Caco-2 (cell line): Measurements from ENCODE around the gene PACSIN1. TPM values are rescaled to one million over a fixed set of nuclear protein-coding genes. Genes with fewer than 3 reads are reported as not detected.

Experiments used
- BruUV-seq: library from RNA; stranded (reverse); fragments of 400-500 nt; replicated peaks from 2 replicates; lab custom pipeline; 2021; lab: Mats Ljungman, UMichigan
- CTCF ChIA-PET: fragments of 300-600 bp; sonication (Branson Sonifier 250); formaldehyde crosslinking; loops from one replicate; lab custom pipeline; 2022; ENCODE audit warnings: antibody characterized with exemption; lab: Charles Lee
- POLR2A ChIA-PET: fragments of 300-600 bp; sonication (Branson Sonifier 250); formaldehyde crosslinking; loops from one replicate; lab custom pipeline; 2022; ENCODE audit warnings: antibody characterized with exemption; lab: Charles Lee
- DNase-seq, 2 experiments: peaks; one replicate each; pipeline versions ENCODE4 v3.0.0 to v3.0.0-alpha.2; 2020 to 2022
- H3K27me3 ChIP-seq: replicated peaks from 2 replicates; pipeline ENCODE4 v1.6.0; 2011; ENCODE audit warnings: low read length; ENCODE audit not compliant: control insufficient read depth, insufficient read depth
- H3K36me3 ChIP-seq: 2 replicates; pipeline ENCODE4 v1.5.1; 2011; ENCODE audit warnings: low read length; ENCODE audit not compliant: control insufficient read depth, insufficient read depth
- H3K4me1 ChIP-seq: fragments of 250-450 bp; sonication (Bioruptor Pico); 2 replicates; pipeline ENCODE4 v1.5.1; 2020; ENCODE audit warnings: mild to moderate bottlenecking
- H3K4me3 ChIP-seq: 2 replicates; pipeline ENCODE4 v1.5.1; 2011; ENCODE audit warnings: low read depth, mild to moderate bottlenecking, control low read depth, low read length
- H3K9me3 ChIP-seq: fragments of 250-450 bp; sonication (Bioruptor Pico); 2 replicates; pipeline ENCODE4 v1.5.1; 2020; ENCODE audit warnings: mild to moderate bottlenecking, moderate library complexity
- H3K27ac Mint-ChIP-seq: one replicate; pipeline ENCODE4 v1.8.0; 2022; ENCODE audit warnings: mixed read lengths; ENCODE audit not compliant: unreplicated experiment
- H3K27me3 Mint-ChIP-seq: one replicate; pipeline ENCODE4 v1.8.0; 2022; ENCODE audit warnings: mixed read lengths; ENCODE audit not compliant: insufficient read depth, unreplicated experiment
- H3K36me3 Mint-ChIP-seq: one replicate; pipeline ENCODE4 v1.8.0; 2022; ENCODE audit warnings: mild to moderate bottlenecking, mixed read lengths; ENCODE audit not compliant: insufficient read depth, unreplicated experiment
- H3K4me1 Mint-ChIP-seq: one replicate; pipeline ENCODE4 v1.8.0; 2022; ENCODE audit warnings: low read depth, mixed read lengths; ENCODE audit not compliant: unreplicated experiment
- H3K4me3 Mint-ChIP-seq: one replicate; pipeline ENCODE4 v1.8.0; 2022; ENCODE audit warnings: mild to moderate bottlenecking, moderate library complexity, mixed read lengths; ENCODE audit not compliant: unreplicated experiment
- H3K9me3 Mint-ChIP-seq: one replicate; pipeline ENCODE4 v1.8.0; 2022; ENCODE audit warnings: mixed read lengths; ENCODE audit not compliant: unreplicated experiment
- intact Hi-C: fragments of 100-400 bp; cut with micrococcal nuclease; formaldehyde crosslinking; loops from one replicate; pipeline ENCODE4 v1.10.0; 2022; ENCODE audit not compliant: unreplicated experiment
- total RNA-seq: library from RNA; stranded (reverse); gene quantifications from 2 replicates; pipeline ENCODE4 v1.2.3, GENCODE V29; 2022
- TF ChIP-seq, protein P1 (sequence below), 2 experiments: fragments of 200-600 bp in 1 of 2; IDR thresholded peaks; 1 replicate in 1 of 2; 2 replicates in 1 of 2; pipeline versions ENCODE4 v1.5.1 to v1.8.0; 2011 to 2022; ENCODE audit warnings: antibody characterized with exemption in 1 of 2, control low read depth in 1 of 2, inconsistent platforms in 1 of 2, low read depth in 1 of 2, low read length in 1 of 2, mild to moderate bottlenecking in 1 of 2, moderate library complexity in 1 of 2; ENCODE audit not compliant: insufficient read depth in 1 of 2, severe bottlenecking in 1 of 2, unreplicated experiment in 1 of 2

The PACSIN1 gene
- total RNA-seq, 1 experiment from 2014 or later = 3.7 TPM

DNA sequence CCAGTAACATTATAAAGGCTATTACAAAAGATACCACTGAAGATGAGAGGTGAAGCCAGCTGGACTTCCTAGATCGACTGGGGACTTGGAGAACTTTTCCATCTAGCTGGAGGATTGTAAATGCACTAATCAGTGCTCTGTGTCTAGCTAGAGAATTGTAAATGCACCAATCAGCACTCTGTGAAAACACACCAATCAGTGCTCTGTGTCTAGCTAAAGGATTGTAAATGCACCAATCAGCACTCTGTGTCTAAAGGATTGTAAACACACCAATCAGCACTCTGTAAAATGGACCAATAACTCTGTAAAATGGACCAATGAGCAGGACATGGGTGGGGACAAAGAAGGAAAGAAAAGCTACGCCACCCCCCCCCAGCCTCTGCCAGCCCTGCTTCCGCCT is 26.4 kb upstream of the PACSIN1 start:
- H3K4me1 ChIP-seq = no peaks in the 10 kb centered on the region
- Mint-ChIP-seq H3K4me3 (no peak overlapping the region), H3K27me3 (no peaks in the 10 kb centered on the region), H3K27ac (no peak overlapping the region), H3K4me1 (no peaks in the 10 kb centered on the region), H3K9me3 (peaks cover 20% of the 10 kb centered on the region), H3K36me3 (no peaks in the 10 kb centered on the region)
- H3K9me3 ChIP-seq = no peaks in the 10 kb centered on the region; the same call in 1 of the 2 replicates
- TF ChIP-seq, protein P1, sequence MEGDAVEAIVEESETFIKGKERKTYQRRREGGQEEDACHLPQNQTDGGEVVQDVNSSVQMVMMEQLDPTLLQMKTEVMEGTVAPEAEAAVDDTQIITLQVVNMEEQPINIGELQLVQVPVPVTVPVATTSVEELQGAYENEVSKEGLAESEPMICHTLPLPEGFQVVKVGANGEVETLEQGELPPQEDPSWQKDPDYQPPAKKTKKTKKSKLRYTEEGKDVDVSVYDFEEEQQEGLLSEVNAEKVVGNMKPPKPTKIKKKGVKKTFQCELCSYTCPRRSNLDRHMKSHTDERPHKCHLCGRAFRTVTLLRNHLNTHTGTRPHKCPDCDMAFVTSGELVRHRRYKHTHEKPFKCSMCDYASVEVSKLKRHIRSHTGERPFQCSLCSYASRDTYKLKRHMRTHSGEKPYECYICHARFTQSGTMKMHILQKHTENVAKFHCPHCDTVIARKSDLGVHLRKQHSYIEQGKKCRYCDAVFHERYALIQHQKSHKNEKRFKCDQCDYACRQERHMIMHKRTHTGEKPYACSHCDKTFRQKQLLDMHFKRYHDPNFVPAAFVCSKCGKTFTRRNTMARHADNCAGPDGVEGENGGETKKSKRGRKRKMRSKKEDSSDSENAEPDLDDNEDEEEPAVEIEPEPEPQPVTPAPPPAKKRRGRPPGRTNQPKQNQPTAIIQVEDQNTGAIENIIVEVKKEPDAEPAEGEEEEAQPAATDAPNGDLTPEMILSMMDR (IDR thresholded peaks at IDR 0.05; ENCODE audit: insufficient read depth in 1 of 2, low read depth in 1 of 2, low read length in 1 of 2, severe bottlenecking in 1 of 2, unreplicated experiment in 1 of 2) = no peak
- intact Hi-C loops = no loop called here
- CTCF ChIA-PET = interaction anchor here (1.0 kb wide), 1 partner anchor 170 kb away, joined by 3 read pairs; no protein-coding TSS in a partner anchor
- BruUV-seq = no TSS peak
- H3K27me3 ChIP-seq = no peaks in the 10 kb centered on the region
- no peak overlapping the region for H3K4me3 ChIP-seq
- H3K36me3 ChIP-seq = no peaks in the 10 kb centered on the region
- DNase-seq = no peak
- POLR2A ChIA-PET = no interaction called here

DNA sequence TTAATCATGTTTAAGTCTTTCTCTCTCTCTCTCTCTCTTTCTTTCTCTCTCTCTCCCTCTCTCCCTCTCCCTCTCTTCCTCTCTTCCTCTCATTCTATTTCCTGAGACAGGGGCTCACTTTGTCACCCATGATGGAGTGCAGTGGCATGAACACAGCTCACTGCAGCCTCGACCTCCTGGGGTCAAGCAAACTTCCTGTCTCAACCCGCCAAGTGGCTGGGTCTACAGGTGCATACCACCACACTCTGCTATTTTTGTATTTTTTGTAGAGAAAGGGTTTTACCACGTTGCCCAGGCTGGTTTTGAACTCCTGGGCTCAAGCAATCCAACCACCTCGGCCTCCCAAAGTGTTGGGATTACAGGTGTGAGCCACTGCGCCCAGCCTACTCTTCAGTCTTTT is 24.4 kb upstream of the PACSIN1 start:
- Mint-ChIP-seq H3K9me3 (peaks cover 20% of the 10 kb centered on the region), H3K36me3 (no peaks in the 10 kb centered on the region), H3K27me3 (no peaks in the 10 kb centered on the region), H3K4me1 (no peaks in the 10 kb centered on the region), H3K27ac (no peak overlapping the region), H3K4me3 (no peak overlapping the region)
- TF ChIP-seq, protein P1 (IDR thresholded peaks at IDR 0.05; ENCODE audit: insufficient read depth in 1 of 2, low read depth in 1 of 2, low read length in 1 of 2, severe bottlenecking in 1 of 2, unreplicated experiment in 1 of 2) = no peak
- POLR2A ChIA-PET = no interaction called here
- H3K36me3 ChIP-seq = no peaks in the 10 kb centered on the region
- BruUV-seq = no TSS peak
- CTCF ChIA-PET = no interaction called here
- no peaks in the 10 kb centered on the region; the same call in 1 of the 2 replicates for H3K9me3 ChIP-seq
- no peaks in the 10 kb centered on the region for H3K27me3 ChIP-seq
- no peaks in the 10 kb centered on the region for H3K4me1 ChIP-seq
- no peak overlapping the region for H3K4me3 ChIP-seq
- DNase-seq = no peak
- intact Hi-C loops = no loop called here

DNA sequence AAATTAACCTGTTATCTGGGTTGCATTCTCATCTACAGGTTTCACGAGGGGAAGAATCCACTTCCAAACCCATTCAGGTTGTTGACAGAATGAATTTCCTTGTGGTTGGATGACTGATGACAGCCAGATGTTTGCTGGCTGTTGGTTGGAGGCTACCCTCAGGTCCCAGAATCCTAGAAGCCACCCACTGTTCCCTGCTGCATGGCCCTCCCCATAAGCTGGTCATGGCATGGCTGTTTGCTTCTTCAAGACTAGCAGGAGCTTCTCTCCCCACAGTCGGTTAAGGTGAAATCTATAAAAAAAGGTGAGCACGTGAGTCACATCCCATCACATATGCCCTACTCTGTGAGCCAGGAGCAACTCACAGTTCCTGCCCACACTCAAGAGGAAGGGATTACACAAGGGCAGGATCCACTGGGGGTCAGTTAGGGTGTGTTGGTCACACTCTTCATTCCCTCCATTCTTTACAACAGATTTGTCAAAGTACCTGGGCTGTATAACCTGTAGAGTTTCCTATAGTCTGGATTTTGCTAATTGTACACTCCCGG is 20.5 kb upstream of the PACSIN1 start:
- no peak overlapping the region for H3K4me3 ChIP-seq
- no peaks in the 10 kb centered on the region for H3K27me3 ChIP-seq
- H3K36me3 Mint-ChIP-seq = no peaks in the 10 kb centered on the region
- intact Hi-C loops = no loop called here
- ChIA-PET CTCF (no interaction called here), POLR2A (no interaction called here)
- peaks cover 9% of the 10 kb centered on the region for H3K9me3 Mint-ChIP-seq
- H3K27ac Mint-ChIP-seq = no peak overlapping the region
- H3K36me3 ChIP-seq = no peaks in the 10 kb centered on the region
- H3K4me1 Mint-ChIP-seq = peaks cover 8% of the 10 kb centered on the region
- TF ChIP-seq, protein P1 (IDR thresholded peaks at IDR 0.05; ENCODE audit: insufficient read depth in 1 of 2, low read depth in 1 of 2, low read length in 1 of 2, severe bottlenecking in 1 of 2, unreplicated experiment in 1 of 2) = no peak
- BruUV-seq = no TSS peak
- no peak overlapping the region for H3K4me3 Mint-ChIP-seq
- no peaks in the 10 kb centered on the region for H3K9me3 ChIP-seq
- no peak for DNase-seq
- no peaks in the 10 kb centered on the region for H3K27me3 Mint-ChIP-seq
- H3K4me1 ChIP-seq = peaks cover 10% of the 10 kb centered on the region; the same call in 1 of the 2 replicates
